ENCODE results near the gene FADS3. TPM values are rescaled to one million over a fixed set of nuclear protein-coding genes. Genes with fewer than 3 reads are reported as not detected.

The FADS3 gene
- total and polyA plus RNA-seq, 2 experiments from 2014 or later, result 44.4 to 73.5 TPM

- H2AFZ ChIP-seq, result no peak overlapping the region
- no peak overlapping the region for H3K4me2 ChIP-seq
- no peak overlapping the region for H3K4me3 ChIP-seq
- H4K20me1 ChIP-seq (replicated peaks; ENCODE audit: insufficient read depth), result no peaks in the 10 kb centered on the region
- no peak overlapping the region for H3K27ac Mint-ChIP-seq
- TF ChIP-seq STAT1 (IDR thresholded peaks at IDR 0.05; ENCODE audit: unreplicated experiment) (no peak), REST (IDR thresholded peaks at IDR 0.05; ENCODE audit: unreplicated experiment) (no peak), CREB1 (CRISPR knock-in tag; IDR thresholded peaks at IDR 0.05; ENCODE audit: low read depth) (no peak), EZH2 (IDR thresholded peaks at IDR 0.05; ENCODE audit: low read depth, unreplicated experiment) (no peak), JUNB (IDR thresholded peaks at IDR 0.05; ENCODE audit: unreplicated experiment) (no peak), ZNF462 (CRISPR knock-in tag; IDR thresholded peaks at IDR 0.05) (no peak), CTCF (conservative IDR thresholded peaks at IDR 0.05; ENCODE audit: low read depth in 2 of 2) (no peak), ZNF331 (CRISPR knock-in tag; IDR thresholded peaks at IDR 0.05; ENCODE audit: low read depth) (no peak), NANOG (IDR thresholded peaks at IDR 0.05; ENCODE audit: borderline replicate concordance) (no peak), ETS1 (IDR thresholded peaks at IDR 0.05) (no peak), ZNF114 (CRISPR knock-in tag; IDR thresholded peaks at IDR 0.05) (no peak), EZH2phosphoT487 (IDR thresholded peaks at IDR 0.05; ENCODE audit: unreplicated experiment) (no peak), POLR2AphosphoS5 (IDR thresholded peaks at IDR 0.05; ENCODE audit: low read depth) (no peak)
- no peak overlapping the region for H3K27ac ChIP-seq (ENCODE audit: low read depth)
- ATAC-seq (no peak), DNase-seq (ENCODE audit: low spot score) (no peak)
- no peak overlapping the region for H3K4me3 Mint-ChIP-seq
- H3K4me1 Mint-ChIP-seq, result peaks cover 18% of the 10 kb centered on the region
- H3F3A ChIP-seq (replicated peaks; ENCODE audit: low read depth), result no peaks in the 10 kb centered on the region
- no peaks in the 10 kb centered on the region for H3K36me3 ChIP-seq (ENCODE audit: insufficient read depth)
- H3K36me3 Mint-ChIP-seq (ENCODE audit: low read depth), result no peaks in the 10 kb centered on the region; the same call in 2 of the 3 replicates
- no peaks in the 10 kb centered on the region; the same call in 2 of the 3 replicates for H3K9me3 Mint-ChIP-seq
- H3K4me1 ChIP-seq (ENCODE audit: insufficient read depth), result peaks cover 8% of the 10 kb centered on the region
- H3K27me3 Mint-ChIP-seq (ENCODE audit: insufficient read depth, low read depth, poor library complexity), result peaks cover 38% of the 10 kb centered on the region
- peaks cover 19% of the 10 kb centered on the region for H3K27me3 ChIP-seq (ENCODE audit: insufficient read depth)
- no peaks in the 10 kb centered on the region for H3K79me2 ChIP-seq (replicated peaks; ENCODE audit: insufficient read depth)
- H3K9me2 ChIP-seq (ENCODE audit: insufficient read depth), result no peaks in the 10 kb centered on the region
Measured at GRCh38 chr11:61913699-61914395, 22.5 kb upstream of the FADS3 start.
